ENCODE results near the gene LRRC2. TPM values are rescaled to one million over a fixed set of nuclear protein-coding genes. Genes with fewer than 3 reads are reported as not detected.

The LRRC2 gene
- total RNA-seq, 4 donors from 2014 or later, result 0.62 to 2.0 (median 1.1) TPM; not detected in 1

DNA sequence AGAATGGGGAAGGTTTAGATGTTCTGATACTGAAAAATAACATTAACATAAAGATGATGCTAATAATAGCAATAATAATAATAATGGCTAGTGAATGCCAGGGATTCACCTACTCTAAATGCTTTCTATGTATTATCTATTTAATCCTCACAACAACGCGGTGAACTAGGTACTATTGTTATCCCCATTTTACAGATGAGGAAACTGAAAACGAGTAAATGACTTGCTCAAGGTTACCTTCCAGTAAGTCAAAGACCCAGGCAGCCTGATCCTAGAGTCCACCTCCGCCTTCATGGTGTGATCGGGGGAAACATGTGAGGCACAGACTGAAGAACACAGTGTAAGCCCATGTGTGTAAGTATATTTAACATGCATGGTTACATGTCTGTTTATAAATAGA, 30.4 kb downstream of the LRRC2 start:
- Histone ChIP-seq H3K27ac (no peak overlapping the region), H3K4me3 (no peak overlapping the region), H3K36me3 (no peaks in the 10 kb centered on the region), H3K27me3 (peaks cover 16% of the 10 kb centered on the region), H3K9me3 (no peaks in the 10 kb centered on the region), H3K4me1 (no peaks in the 10 kb centered on the region)
- TF ChIP-seq POLR2AphosphoS5 (IDR thresholded peaks at IDR 0.05), result no peak
- TF ChIP-seq POLR2A (IDR thresholded peaks at IDR 0.05), result no peak
- TF ChIP-seq, protein P1, sequence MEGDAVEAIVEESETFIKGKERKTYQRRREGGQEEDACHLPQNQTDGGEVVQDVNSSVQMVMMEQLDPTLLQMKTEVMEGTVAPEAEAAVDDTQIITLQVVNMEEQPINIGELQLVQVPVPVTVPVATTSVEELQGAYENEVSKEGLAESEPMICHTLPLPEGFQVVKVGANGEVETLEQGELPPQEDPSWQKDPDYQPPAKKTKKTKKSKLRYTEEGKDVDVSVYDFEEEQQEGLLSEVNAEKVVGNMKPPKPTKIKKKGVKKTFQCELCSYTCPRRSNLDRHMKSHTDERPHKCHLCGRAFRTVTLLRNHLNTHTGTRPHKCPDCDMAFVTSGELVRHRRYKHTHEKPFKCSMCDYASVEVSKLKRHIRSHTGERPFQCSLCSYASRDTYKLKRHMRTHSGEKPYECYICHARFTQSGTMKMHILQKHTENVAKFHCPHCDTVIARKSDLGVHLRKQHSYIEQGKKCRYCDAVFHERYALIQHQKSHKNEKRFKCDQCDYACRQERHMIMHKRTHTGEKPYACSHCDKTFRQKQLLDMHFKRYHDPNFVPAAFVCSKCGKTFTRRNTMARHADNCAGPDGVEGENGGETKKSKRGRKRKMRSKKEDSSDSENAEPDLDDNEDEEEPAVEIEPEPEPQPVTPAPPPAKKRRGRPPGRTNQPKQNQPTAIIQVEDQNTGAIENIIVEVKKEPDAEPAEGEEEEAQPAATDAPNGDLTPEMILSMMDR (IDR thresholded peaks at IDR 0.05), result no peak
- TF ChIP-seq EP300 (IDR thresholded peaks at IDR 0.05), result no peak
- 94% methylated on average over 5 of the region's 5 CpGs for WGBS, 2 donors (ENCODE audit: low coverage in 1 of 2)
- ATAC-seq, result no peak

DNA sequence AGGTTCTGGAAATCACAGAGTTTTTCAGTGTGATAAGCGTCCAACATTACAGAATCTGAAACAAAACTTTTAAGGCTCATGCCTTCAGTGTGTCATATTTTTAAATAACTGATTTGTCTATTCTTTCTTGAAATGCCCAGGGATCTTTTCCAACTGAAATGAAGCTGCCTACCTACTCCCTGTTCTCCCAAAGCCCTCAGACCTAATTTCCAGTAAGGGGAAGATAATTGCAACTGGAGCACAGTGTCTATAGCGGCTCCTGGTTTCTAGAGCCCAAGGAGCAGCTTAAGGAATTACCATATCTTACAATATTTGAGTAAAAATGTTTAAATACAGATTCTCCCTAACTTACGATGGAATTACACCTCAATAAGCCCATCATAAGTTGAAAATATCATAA, 33.0 kb downstream of the LRRC2 start:
- 79 to 90% methylated on average over 3 of the region's 3 CpGs for WGBS, 2 donors (ENCODE audit: low coverage in 1 of 2)
- no peaks in the 10 kb centered on the region for H3K9me3 ChIP-seq
- ATAC-seq, result no peak

DNA sequence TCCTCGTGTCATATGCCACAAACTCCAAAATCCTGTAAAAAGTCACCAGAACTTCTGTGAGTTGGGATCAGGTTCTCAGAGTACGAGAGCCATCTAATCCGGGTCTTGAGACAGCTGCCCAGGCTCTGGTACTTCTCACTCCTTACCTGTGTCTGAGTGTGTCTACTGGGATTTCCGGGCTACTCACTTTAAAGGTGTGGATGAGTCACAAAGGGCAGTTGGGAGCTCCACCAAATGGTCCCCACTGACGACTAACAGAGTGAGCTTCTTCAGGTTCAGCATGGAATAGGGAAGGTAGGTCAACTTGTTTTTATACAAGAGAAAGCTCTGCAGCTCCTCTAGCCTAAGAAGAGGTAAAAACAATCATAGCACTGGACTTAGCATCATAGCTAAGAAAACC, 38.9 kb downstream of the LRRC2 start:
- H3K27me3 ChIP-seq, result peaks cover 11% of the 10 kb centered on the region
- no peak overlapping the region for H3K27ac ChIP-seq
- 50 to 71% methylated on average over 1 of the region's 5 CpGs for WGBS, 2 donors (ENCODE audit: low coverage in 1 of 2)
- ATAC-seq, result no peak
- no peaks in the 10 kb centered on the region for H3K4me1 ChIP-seq
- H3K9me3 ChIP-seq, result no peaks in the 10 kb centered on the region
- H3K4me3 ChIP-seq, result no peak overlapping the region
- TF ChIP-seq, protein P1 (IDR thresholded peaks at IDR 0.05), result no peak
- TF ChIP-seq POLR2AphosphoS5 (IDR thresholded peaks at IDR 0.05), result no peak
- TF ChIP-seq EP300 (IDR thresholded peaks at IDR 0.05), result no peak
- TF ChIP-seq POLR2A (IDR thresholded peaks at IDR 0.05), result no peak
- no peaks in the 10 kb centered on the region for H3K36me3 ChIP-seq

More for the DNA sequence above, 33.0 kb downstream of the LRRC2 start:
- Histone ChIP-seq H3K27me3 (peaks cover 7% of the 10 kb centered on the region), H3K4me3 (no peak overlapping the region), H3K27ac (no peak overlapping the region), H3K36me3 (no peaks in the 10 kb centered on the region), H3K4me1 (no peaks in the 10 kb centered on the region)
- TF ChIP-seq POLR2AphosphoS5 (IDR thresholded peaks at IDR 0.05) (no peak), EP300 (IDR thresholded peaks at IDR 0.05) (no peak)
- TF ChIP-seq, protein P1 (IDR thresholded peaks at IDR 0.05), result no peak

DNA sequence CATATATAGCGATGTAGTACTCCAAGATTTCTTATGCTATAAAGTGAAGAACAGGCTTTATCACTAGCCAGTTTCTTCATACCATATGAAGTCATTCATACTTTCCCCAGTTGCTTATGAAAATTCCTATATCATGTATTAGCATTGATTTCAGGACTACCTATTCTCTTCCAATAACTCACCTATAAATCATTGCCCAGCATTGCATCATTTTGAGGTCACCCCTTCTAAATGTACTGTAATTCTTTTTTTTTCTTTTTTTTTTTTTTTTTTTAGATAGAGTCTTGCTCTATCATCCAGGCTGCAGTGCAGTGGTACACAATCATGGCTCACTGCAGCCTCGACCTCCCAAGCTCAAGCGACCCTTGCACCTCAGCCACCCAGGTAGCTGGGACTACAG, 41.3 kb downstream of the LRRC2 start:
- Histone ChIP-seq H3K4me3 (no peak overlapping the region), H3K27ac (no peak overlapping the region), H3K4me1 (no peaks in the 10 kb centered on the region), H3K9me3 (no peaks in the 10 kb centered on the region), H3K36me3 (no peaks in the 10 kb centered on the region), H3K27me3 (peaks cover 14% of the 10 kb centered on the region)
- 97 to 100% methylated on average over 1 to 3 of the region's 3 CpGs for WGBS, 2 donors (ENCODE audit: low coverage in 1 of 2)
- TF ChIP-seq EP300 (IDR thresholded peaks at IDR 0.05) (no peak), POLR2AphosphoS5 (IDR thresholded peaks at IDR 0.05) (no peak), POLR2A (IDR thresholded peaks at IDR 0.05) (no peak)
- TF ChIP-seq, protein P1 (IDR thresholded peaks at IDR 0.05), result no peak
- no peak for ATAC-seq

DNA sequence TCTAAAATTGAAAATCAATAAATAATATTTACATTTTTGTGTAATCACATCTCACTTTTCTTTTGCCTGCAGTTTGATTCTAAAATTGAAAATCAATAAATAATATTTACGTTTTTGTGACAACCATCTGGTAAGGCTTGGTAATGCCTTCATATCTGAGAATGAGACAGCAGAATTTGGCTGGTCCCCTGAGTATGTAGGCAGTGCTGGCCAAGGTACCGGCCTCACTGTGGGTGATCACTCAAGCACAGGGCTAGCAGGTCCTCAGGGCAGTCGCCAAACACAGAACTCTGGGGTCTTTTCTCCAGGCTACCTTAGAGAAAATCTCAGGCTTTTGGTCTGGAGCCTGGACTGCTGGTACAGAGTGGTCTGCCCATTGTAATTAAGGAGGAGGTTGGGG, 42.1 kb downstream of the LRRC2 start:
- ATAC-seq, result no peak
- H3K27me3 ChIP-seq, result peaks cover 14% of the 10 kb centered on the region
- TF ChIP-seq EP300 (IDR thresholded peaks at IDR 0.05) (no peak), POLR2A (IDR thresholded peaks at IDR 0.05) (no peak), POLR2AphosphoS5 (IDR thresholded peaks at IDR 0.05) (no peak)
- TF ChIP-seq, protein P1 (IDR thresholded peaks at IDR 0.05), result no peak
- no peaks in the 10 kb centered on the region for H3K9me3 ChIP-seq
- H3K36me3 ChIP-seq, result no peaks in the 10 kb centered on the region
- WGBS, 2 donors (ENCODE audit: low coverage in 1 of 2), result 63 to 77% methylated on average over 1 to 3 of the region's 3 CpGs
- no peak overlapping the region for H3K27ac ChIP-seq
- no peak overlapping the region for H3K4me3 ChIP-seq
- H3K4me1 ChIP-seq, result no peaks in the 10 kb centered on the region
